Transverse colon (tissue), 4 donors: Measurements from ENCODE around the gene CLSTN2. TPM values are rescaled to one million over a fixed set of nuclear protein-coding genes. Genes with fewer than 3 reads are reported as not detected.

ENCODE experiments used
- DNase-seq: peaks from one replicate; pipeline ENCODE4 v3.0.0-alpha.2; 2019
- H3K27ac ChIP-seq, 4 donors: fragments of 200-600 bp; sonication (generic); 2 replicates each; pipeline ENCODE4 v1.5.1; 2016 to 2018; ENCODE audit warnings: inconsistent platforms in 4 of 4
- H3K27me3 ChIP-seq: fragments of 200-600 bp; sonication (generic); 2 replicates; pipeline ENCODE4 v1.5.1; 2017; ENCODE audit warnings: inconsistent platforms
- H3K36me3 ChIP-seq, 4 donors: fragments of 200-600 bp; sonication (generic); 2 replicates each; pipeline ENCODE4 v1.5.1; 2017 to 2019; ENCODE audit warnings: inconsistent platforms in 4 of 4
- H3K4me1 ChIP-seq, 4 donors: fragments of 200-600 bp; sonication (generic); 2 replicates each; pipeline ENCODE4 v1.5.1; 2017 to 2020; ENCODE audit warnings: inconsistent platforms in 4 of 4
- H3K4me3 ChIP-seq, 4 donors: fragments of 200-600 bp; sonication (generic); 1 replicate in 1 of 4; 2 replicates in 3 of 4; pipeline versions ENCODE4 v1.5.1 to v1.6.1; 2017 to 2019; ENCODE audit warnings: inconsistent platforms in 4 of 4
- H3K9me3 ChIP-seq, 2 donors: fragments of 200-600 bp; sonication (generic); 2 replicates each; pipeline ENCODE4 v1.5.1; 2017 to 2019; ENCODE audit warnings: inconsistent platforms in 2 of 2
- EP300 ChIP-seq: sonication (generic); formaldehyde crosslinking; IDR thresholded peaks from one replicate; pipeline ENCODE4 v1.6.1; 2017; ENCODE audit warnings: antibody characterized with exemption, low read depth
- POLR2A ChIP-seq: fragments of 450-650 bp; IDR thresholded peaks from one replicate; pipeline ENCODE4 v1.6.1; 2016; ENCODE audit warnings: antibody characterized with exemption, mild to moderate bottlenecking, moderate library complexity
- POLR2AphosphoS5 ChIP-seq, 3 donors: sonication (generic); formaldehyde crosslinking; IDR thresholded peaks; one replicate each; pipeline ENCODE4 v1.6.1; 2016; ENCODE audit warnings: antibody characterized with exemption in 3 of 3
- WGBS, 2 donors: methylation state at CpG; one replicate each; pipeline ENCODE4 v1.1.5; 2018; ENCODE audit warnings: low coverage in 1 of 2; 5-methylcytosine and 5-hydroxymethylcytosine counted together
- in situ Hi-C, 4 donors: fragments of 200-750 bp; cut with MboI; loops; one replicate each; pipeline versions ENCODE4 v1.15.0 to v1.15.1; 2017; ENCODE audit warnings: low sequenced_read_pairs in 3 of 4, low pct_ligation_motif_present in 1 of 4, low pct_unique_long_range_greater_than_20kb in 1 of 4
- intact Hi-C: fragments of 100-400 bp; cut with DNase I; formaldehyde crosslinking; loops from one replicate; pipeline ENCODE4 v1.15.1; 2023; ENCODE audit warnings: low total_unique reads
- total RNA-seq, 4 donors: library from RNA; depleted of rRNA; stranded (reverse); fragments of >200 nt; gene quantifications; one replicate each; pipeline ENCODE4 v1.1.0, GENCODE V29; 2016
- TF ChIP-seq, protein P1 (sequence below), 5 experiments: fragments of 200-600 bp in 3 of 5; fragments of 450-650 bp in 2 of 5; sonication (generic) in 3 of 5; IDR thresholded peaks; 1 replicate in 2 of 5; 2 replicates in 3 of 5; pipeline ENCODE4 v1.5.1; 2016 to 2017; ENCODE audit warnings: antibody characterized with exemption in 5 of 5, inconsistent platforms in 3 of 5, mild to moderate bottlenecking in 2 of 5, moderate library complexity in 1 of 5

CLSTN2 gene
- total RNA-seq, 4 donors from 2014 or later = 0.60 to 9.0 (median 2.2) TPM

GRCh38 chr3:140568131-140568530 lies 633.1 kb downstream of the CLSTN2 start:
- Histone ChIP-seq H3K4me1 (no peaks in the 10 kb centered on the region), H3K4me3 (no peak overlapping the region), H3K27me3 (no peaks in the 10 kb centered on the region), H3K9me3 (no peaks in the 10 kb centered on the region), H3K27ac (no peak overlapping the region), H3K36me3 (no peaks in the 10 kb centered on the region)
- WGBS, 2 donors = 91 to 100% methylated on average over 2 of the region's 2 CpGs
- intact Hi-C loops (no loop called here), in situ Hi-C loops (no loop called here)
- no peak for TF ChIP-seq EP300
- TF ChIP-seq, protein P1, sequence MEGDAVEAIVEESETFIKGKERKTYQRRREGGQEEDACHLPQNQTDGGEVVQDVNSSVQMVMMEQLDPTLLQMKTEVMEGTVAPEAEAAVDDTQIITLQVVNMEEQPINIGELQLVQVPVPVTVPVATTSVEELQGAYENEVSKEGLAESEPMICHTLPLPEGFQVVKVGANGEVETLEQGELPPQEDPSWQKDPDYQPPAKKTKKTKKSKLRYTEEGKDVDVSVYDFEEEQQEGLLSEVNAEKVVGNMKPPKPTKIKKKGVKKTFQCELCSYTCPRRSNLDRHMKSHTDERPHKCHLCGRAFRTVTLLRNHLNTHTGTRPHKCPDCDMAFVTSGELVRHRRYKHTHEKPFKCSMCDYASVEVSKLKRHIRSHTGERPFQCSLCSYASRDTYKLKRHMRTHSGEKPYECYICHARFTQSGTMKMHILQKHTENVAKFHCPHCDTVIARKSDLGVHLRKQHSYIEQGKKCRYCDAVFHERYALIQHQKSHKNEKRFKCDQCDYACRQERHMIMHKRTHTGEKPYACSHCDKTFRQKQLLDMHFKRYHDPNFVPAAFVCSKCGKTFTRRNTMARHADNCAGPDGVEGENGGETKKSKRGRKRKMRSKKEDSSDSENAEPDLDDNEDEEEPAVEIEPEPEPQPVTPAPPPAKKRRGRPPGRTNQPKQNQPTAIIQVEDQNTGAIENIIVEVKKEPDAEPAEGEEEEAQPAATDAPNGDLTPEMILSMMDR (IDR thresholded peaks at IDR 0.05) = no peak
- TF ChIP-seq POLR2A = no peak
- no peak for TF ChIP-seq POLR2AphosphoS5 (IDR thresholded peaks at IDR 0.05)
- DNase-seq = no peak

- Histone ChIP-seq H3K4me1 (no peaks in the 10 kb centered on the region), H3K27ac (no peak overlapping the region), H3K27me3 (no peaks in the 10 kb centered on the region), H3K4me3 (no peak overlapping the region), H3K36me3 (no peaks in the 10 kb centered on the region), H3K9me3 (no peaks in the 10 kb centered on the region)
- no peak for DNase-seq
- in situ Hi-C loops = no loop called here
- 76% methylated on average over 3 of the region's 3 CpGs; no CpG with 5 or more reads in 1 of the 2 donors for WGBS, 2 donors
- intact Hi-C loops = no loop called here
- TF ChIP-seq POLR2AphosphoS5 (IDR thresholded peaks at IDR 0.05) (no peak), POLR2A (no peak), EP300 (no peak)
- TF ChIP-seq, protein P1 (IDR thresholded peaks at IDR 0.05) = no peak
These were observed 634.0 kb downstream of the CLSTN2 start for GRCh38 chr3:140568842-140569520.

GRCh38 chr3:140570602-140571001 lies 635.6 kb downstream of the CLSTN2 start:
- intact Hi-C loops (no loop called here), in situ Hi-C loops (no loop called here)
- H3K4me3 ChIP-seq = no peak overlapping the region
- no peak overlapping the region for H3K27ac ChIP-seq
- TF ChIP-seq EP300 = no peak
- no peak for TF ChIP-seq POLR2A
- TF ChIP-seq, protein P1 (IDR thresholded peaks at IDR 0.05) = no peak
- no peaks in the 10 kb centered on the region for H3K36me3 ChIP-seq
- H3K9me3 ChIP-seq = no peaks in the 10 kb centered on the region
- H3K4me1 ChIP-seq = no peaks in the 10 kb centered on the region
- 63 to 65% methylated on average over 3 of the region's 3 CpGs for WGBS, 2 donors
- no peaks in the 10 kb centered on the region for H3K27me3 ChIP-seq
- DNase-seq = no peak

DNA sequence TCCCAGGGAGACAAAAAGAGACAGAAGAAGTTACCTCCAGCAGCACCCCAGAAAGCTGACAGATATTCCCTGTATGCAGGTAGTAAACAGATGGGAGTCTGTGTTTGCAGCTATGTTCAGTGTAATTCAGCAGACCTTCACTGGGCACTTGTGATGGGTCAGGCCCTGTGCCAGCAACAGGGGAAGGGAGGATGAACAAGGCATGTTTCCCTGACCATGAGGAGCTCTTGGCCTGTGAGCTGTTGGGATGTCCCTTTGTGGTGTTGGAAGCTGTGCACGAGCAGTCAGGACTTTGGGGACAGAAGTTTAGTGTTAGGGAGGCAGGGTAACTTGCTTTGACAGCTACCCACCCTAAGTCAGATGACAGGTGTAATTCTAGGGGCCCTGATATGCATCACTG lies 636.9 kb downstream of the CLSTN2 start:
- H3K4me1 ChIP-seq = no peaks in the 10 kb centered on the region
- H3K4me3 ChIP-seq = no peak overlapping the region
- H3K36me3 ChIP-seq = no peaks in the 10 kb centered on the region
- TF ChIP-seq EP300 = no peak
- TF ChIP-seq, protein P1 (IDR thresholded peaks at IDR 0.05) = no peak
- no peak for TF ChIP-seq POLR2AphosphoS5 (IDR thresholded peaks at IDR 0.05)
- no peak for TF ChIP-seq POLR2A
- no peaks in the 10 kb centered on the region for H3K27me3 ChIP-seq
- no peak for DNase-seq
- in situ Hi-C loops (no loop called here), intact Hi-C loops (no loop called here)
- H3K27ac ChIP-seq = no peak overlapping the region
- 63% methylated on average over 1 of the region's 1 CpG; no CpG with 5 or more reads in 1 of the 2 donors for WGBS, 2 donors
- no peaks in the 10 kb centered on the region for H3K9me3 ChIP-seq
